Ecto neural progenitor cell (in vitro differentiated cells): Measurements from ENCODE around the gene C1QTNF9B.
A peak's percentile ranks its signal among the peaks of the same experiment; 100 is the strongest.
"Not testable (repeated sequence)": the region's sequence is repeated elsewhere in the genome, so short reads cannot be mapped to it uniquely, and the experiment has no call there.

ENCODE experiments used
- DNase-seq: peaks from one replicate; pipeline ENCODE4 v3.0.0-alpha.2; 2018; ENCODE audit warnings: low spot score

The C1QTNF9B gene

GRCh38 chr13:23893791-23894190, 3.5 kb downstream of the C1QTNF9B start:
- DNase-seq, result not testable (repeated sequence)

DNA sequence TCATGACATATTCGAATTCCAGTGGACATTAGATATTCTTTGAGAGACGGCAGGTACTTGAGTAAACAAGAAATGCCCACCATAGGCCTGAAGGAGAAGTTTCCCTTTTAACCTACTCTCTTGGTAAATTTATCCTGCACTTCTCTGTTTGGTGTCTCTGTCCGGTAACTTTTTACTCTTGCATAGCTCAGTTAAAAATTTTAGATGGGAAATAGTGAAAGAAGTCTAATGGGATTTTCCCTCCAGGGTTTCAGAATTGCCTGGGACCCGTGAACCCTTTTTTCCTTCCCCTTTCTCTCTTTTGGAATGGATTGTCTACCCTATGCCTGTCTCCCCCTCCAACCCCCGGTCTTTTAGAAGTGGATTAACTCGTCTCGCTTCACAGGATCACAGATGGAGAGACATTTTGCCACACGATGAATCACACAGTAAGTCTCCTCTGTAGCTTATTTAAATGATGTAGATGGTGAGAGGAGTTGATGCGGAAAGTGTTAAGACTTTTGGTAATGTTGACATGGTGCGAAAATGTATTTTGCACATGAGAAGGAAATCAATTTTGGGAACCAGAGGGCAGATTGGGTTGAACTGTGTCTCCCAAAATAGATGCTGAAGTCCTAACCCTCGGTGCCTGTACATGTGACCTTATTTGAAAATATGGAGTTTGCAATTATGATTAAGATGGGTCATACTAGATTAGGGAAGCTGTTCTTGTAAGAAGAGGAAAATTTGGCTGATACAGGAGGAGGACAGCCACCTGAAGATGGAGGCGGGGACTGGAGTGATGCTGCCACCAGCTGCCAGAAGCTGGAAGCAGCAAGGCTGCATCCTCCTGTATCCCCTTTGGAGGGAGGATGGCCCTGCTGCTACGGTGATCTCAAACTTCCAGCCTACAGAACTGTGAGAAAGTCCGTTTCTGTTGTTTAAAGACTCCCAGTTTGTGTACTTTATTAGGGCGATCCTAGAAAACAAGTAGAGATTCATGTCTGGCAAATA, 7.4 kb downstream of the C1QTNF9B start:
- DNase-seq, result no peak

- DNase-seq, result peak; percentile 97
Measured at GRCh38 chr13:23888658-23889614, 8.4 kb downstream of the C1QTNF9B start, which contains the start of gene MIPEP. Gene MIPEP, minus strand, starts transcription at chr13:23889400. Its CDS starts 80 bp downstream, at chr13:23889320.

DNA sequence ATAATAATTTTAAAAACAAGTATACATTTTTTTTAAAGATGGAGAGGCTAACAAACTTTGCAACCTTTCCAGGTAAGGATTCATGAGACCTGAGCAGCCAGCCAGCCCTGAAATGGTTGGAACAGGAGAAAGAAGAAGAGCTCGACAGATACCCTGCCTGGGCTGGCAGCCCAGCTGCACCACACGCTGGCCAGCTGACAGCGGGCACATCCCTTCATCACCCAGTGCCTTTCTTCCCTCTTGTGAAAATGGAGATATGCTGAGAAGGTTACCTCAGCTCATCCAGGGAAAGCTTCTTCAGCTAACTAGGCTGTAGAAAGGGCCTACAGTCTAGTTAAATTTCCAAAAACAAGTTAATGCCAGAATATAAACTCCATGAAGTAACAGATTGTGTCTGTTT, 12.9 kb downstream of the C1QTNF9B start:
- not testable (repeated sequence) for DNase-seq

- DNase-seq, result no peak
Measured at GRCh38 chr13:23883255-23883654, 14.0 kb downstream of the C1QTNF9B start.

DNA sequence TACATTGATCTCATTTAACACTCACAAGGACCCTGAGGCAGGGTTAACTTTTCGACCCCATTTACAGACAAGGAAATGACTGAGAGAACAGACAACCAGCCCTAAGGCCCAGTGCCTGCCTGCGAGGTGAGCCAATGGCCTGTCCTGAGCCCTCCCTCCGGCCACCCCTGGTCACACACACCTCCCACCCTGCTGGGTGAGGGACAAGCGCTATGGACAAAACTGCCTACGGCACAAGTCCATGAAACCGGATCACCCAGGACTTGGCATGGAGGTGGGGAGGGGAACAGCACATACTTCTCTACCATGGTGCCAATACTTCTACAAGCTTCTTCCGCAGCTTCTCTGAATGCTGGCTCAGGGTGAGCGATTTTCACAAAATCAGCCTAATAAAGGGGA, 15.9 kb downstream of the C1QTNF9B start:
- DNase-seq, result not testable (repeated sequence)

DNA sequence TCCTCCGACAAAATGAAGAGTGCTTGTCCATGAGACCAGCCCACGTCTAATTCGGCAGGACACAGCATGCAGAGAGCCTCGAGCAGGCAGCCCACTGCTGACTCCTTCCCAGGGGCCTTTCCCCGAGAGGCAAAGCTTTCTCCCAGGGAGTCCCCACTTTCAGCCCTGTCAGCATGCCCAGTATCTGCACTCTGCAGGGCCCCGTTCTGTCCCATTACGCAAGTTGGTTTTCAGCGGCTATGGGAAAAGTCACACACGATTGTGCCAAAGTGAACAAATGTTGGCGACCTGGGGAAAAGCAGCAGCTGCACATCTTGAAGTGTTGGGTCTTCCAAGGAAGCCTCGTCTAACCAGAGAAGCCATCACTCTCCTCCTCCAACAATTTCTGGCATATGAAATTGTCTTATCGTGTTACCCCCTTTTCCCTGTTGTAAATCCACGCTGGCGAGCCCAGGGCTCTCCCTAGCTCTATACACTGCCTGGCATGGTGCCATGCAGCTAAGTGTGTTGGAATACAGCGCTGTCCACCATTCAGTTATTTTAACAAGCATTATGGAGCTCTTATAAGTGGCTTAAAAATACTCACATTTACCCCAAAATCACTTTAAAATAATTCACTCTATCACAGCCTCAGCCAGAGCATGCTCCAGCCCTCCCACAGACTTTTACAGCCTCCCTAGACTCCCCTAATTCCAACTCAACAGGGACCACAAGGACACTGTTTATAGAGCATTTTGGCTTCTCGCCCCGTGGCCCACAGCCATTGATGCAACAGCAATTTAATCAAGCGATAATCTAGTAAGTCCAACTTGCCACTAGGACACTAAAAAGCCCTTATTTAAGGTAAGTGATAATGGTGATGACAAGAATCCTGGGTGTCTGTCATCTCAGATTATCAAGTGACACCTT, 16.6 kb downstream of the C1QTNF9B start:
- not testable (repeated sequence) for DNase-seq

- DNase-seq, result no peak
Measured at GRCh38 chr13:23877286-23877685, 20.0 kb downstream of the C1QTNF9B start.

DNA sequence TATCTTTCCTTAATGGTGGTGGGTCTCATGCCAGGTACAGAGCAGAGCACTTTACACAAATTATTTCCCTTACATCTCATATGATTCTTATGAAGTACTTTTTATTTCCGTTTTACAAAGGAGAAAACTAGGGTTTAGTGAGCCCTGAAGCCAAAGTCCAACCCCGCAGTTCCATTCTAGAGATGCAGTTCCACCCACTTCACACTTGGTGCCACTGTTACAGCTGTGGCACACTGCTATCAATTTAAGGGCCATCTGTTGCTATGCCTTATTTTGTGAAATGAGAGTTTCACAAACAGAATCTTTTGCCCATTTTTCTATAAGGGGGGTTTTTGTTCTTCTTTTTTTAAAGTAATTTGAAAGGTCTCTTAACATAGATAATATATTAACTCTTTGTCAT, 21.0 kb downstream of the C1QTNF9B start:
- no peak for DNase-seq

- DNase-seq, result no peak
Measured at GRCh38 chr13:23871616-23872220, 25.6 kb downstream of the C1QTNF9B start.

DNA sequence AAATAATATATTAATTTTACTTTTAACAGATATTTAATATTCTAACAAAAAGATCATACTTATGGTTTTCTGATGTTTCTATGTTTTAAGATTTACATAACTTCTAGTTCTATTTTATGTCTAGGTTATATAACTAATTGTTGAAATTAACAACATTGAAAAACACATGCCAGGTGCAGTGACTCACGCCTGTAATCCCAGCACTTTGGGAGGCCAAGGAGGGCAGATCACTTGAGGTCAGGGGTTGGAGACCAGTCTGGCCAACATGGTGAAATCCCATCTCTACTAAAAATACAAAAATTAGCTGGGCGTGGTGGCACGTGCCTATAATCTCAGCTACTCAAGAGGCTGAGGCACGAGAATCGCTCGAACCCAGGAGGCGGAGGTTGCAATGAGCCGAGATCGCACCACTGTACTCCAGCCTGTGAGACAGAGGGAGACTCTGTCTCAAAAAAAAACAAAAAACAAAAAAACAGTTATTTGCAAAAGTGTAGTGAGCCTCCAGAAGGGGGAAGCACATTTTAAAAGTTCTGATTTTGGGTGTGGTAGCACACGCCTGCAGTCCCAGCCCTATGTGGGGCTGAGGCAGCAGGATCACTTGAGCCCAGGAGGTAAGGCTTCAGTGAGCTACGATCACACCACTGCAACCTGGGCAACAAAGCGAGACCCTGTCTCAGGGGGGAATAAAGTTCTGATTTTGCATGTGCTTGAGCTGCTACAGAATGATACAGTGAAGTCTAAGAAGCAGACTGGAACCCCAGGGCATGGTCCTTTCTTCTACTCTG, 26.8 kb downstream of the C1QTNF9B start:
- no peak for DNase-seq

- DNase-seq, result no peak
Measured at GRCh38 chr13:23868521-23868920, 28.8 kb downstream of the C1QTNF9B start.

GRCh38 chr13:23867027-23867491, 30.2 kb downstream of the C1QTNF9B start:
- DNase-seq, result no peak

GRCh38 chr13:23866420-23867026, 30.8 kb downstream of the C1QTNF9B start:
- no peak for DNase-seq

DNA sequence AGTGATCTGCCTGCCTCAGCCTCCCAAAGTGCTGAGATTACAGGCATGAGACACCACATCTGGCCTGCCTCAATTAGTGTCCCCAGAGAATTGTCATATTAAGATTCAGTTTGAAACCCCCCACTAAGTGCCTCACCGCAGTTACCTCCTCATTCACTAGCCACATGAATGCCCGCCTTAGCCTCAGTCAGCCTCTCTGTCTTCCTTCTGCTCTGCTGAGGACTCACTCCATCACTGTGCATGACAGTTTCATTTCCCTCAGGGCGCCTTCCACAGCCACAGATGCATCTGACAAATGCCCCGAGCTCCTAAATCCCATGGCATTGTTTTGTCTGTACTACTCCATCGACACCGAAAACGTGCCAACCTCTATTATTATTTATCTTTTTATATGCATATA, 31.4 kb downstream of the C1QTNF9B start:
- DNase-seq, result no peak

DNA sequence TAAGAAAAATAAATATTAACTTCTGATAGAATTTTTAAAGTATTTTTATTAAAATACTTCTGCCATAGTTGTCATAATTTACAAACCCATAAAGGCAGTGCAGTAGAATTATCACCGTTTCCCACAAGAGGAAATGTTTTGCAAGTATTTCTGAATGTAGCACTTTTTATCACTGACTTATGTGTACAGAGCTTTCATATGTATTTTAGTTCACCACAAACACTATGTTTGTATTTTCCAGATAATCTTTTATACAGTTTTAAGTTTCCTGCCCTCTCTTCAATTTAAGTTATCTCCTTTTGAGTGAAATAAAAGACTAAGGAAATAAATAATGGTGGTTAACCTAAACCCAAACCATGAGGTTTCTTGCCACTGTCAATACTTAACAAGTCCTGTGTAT, 32.3 kb downstream of the C1QTNF9B start:
- DNase-seq, result no peak

- DNase-seq, result no peak
Measured at GRCh38 chr13:23861310-23861709, 36.0 kb downstream of the C1QTNF9B start.

DNA sequence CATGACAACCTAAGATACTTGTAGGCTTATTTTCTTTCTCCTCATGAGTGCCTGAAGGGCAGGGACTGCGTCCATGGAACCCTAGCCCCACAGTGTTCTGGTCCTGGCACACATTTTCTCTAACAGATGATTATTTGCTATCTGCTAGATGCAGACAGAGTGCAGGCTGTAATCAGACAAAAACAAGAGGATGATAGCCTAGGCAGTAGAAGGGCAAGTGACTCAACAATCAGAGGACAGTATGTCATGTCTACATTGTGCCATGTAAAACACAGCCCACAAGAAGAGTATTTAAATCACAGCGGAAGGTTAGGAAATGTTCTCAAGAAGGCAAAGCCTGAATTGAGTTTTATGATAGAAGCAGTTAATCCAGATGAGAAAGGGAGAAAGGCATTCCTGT, 37.4 kb downstream of the C1QTNF9B start:
- no peak for DNase-seq

- DNase-seq, result no peak
Measured at GRCh38 chr13:23859455-23859854, 37.8 kb downstream of the C1QTNF9B start.

DNA sequence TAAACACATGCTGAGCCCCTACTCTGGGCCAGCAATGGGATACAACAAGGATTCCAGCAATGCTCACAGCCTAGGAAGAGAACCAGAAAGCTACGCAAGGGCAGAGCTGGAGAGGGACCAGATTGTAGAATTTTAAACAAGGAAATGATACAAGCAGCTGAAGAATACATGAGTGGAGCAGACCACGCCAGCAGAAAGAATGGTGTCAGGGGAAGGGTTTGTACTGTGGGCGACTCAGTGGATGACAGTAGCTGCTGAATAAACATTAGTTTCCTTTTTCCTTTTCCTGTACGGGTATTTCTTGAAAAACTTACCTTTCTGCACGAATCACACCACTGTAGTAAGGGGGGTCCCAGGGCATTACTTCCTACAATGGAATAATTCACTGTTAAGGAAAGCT, 38.8 kb downstream of the C1QTNF9B start:
- DNase-seq, result no peak
